ENCODE measurements around the gene HIP1.

GRCh38 chr7:75655536-75655935 lies 83.2 kb downstream of the HIP1 start:
- TF ChIP-seq GATA2 (IDR thresholded peaks at IDR 0.05; ENCODE audit: low read depth, low read length) (no peak), GATA3 (IDR thresholded peaks at IDR 0.05; ENCODE audit: low read depth, low read length) (no peak)

All from SH-SY5Y (cell line).